Daoy (cell line): ENCODE data around the gene HMGCS1. TPM values are rescaled to one million over a fixed set of nuclear protein-coding genes. Genes with fewer than 3 reads are reported as not detected.
"Not testable (repeated sequence)": the region's sequence is repeated elsewhere in the genome, so short reads cannot be mapped to it uniquely, and the experiment has no call there.

Experiments used
- DNase-seq: peaks from one replicate; pipeline ENCODE4 v3.0.0-alpha.2; 2015; ENCODE audit warnings: low read depth
- total RNA-seq: library from RNA; depleted of rRNA; stranded (reverse); fragments of >200 nt; shearing (Covaris generic); gene quantifications from 2 replicates; pipeline ENCODE4 v1.2.3, GENCODE V29; 2014; rRNA removed

Gene HMGCS1
- total RNA-seq: 11.7 and 23.0 TPM in 2 replicates

DNA sequence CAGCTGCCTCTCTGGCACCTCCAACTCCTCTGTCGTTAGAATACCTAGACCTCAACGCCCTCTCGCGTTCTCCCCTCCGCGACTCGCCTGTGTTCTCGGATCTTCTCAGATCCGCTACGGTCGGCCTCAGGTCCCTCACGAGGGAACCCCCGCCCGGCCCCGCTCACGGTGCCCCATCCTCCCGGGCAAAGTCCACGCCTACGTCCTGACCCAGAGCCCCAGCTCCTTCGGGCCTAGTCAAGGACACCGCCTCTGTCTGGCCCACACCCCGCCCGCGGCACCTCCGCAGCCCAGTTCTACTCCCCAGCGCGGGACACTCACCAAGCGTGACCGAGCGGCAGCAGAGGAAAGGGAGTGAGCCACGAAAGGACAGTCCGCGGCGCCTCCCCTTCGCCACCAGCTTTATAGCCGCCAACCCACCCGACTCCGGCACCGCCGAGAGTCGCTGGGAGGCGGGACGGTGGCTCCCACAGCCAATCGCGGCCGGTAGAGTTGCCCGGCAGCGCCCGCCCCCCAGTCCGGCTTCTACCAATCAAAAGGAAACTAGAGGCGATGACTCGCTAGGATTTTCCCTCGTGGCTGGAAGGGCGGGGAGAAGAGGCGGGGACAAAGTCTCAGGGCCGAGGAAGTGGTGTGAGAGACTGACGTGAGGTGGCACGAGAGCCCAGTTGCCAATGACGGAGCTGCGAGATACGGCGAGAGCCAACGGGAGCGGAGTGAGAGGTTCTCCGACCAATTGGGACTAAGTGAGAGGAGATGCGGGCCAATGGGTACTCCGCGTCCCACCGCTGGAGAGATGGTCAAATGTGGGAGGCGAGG lies at the start of gene HMGCS1:
Gene HMGCS1 (minus strand): TSS at position 378 of the 819 bp plus-strand sequence. CDS start 14,447 bp downstream, outside the sequence.
- peak; percentile 99 for DNase-seq

DNA sequence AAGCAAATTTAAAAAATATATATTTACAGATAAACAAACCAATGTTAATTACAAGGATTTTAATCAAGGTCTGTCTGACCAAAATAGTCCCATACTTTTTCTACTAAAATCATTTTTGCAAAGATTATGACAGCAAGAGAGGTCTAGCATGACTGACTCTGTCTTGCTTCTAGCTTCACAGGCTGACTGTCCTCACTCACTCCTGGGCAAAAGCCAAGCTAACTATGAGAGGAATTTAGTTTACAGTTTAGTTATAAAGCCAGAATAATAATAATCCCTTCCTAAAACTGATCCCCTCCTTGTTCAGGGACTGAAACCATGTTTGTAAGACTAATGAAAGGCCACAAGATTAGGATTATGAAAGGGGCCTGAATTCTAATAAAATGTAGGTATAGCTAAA lies 45.5 kb upstream of the HMGCS1 start:
- DNase-seq: no peak

DNA sequence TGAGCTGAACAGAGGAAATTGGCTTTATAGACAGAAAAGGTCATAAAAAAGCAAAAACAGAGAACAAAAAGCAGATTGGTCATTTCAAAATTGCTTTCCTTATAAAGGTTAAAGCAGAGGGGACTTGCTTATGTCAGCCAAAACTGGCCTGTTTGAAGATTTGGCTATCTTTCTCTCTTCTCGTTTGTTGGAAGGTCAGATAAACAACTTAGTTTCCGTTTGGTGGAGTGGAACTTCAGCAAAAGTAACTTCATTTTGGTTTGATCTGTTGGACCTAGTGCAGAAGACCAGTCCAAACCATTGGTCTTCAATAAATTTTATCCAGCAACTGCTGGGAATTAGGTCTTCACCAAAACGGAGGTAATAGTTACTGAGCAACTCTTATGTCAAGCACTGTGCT lies 45.1 kb upstream of the HMGCS1 start:
- no peak for DNase-seq

DNA sequence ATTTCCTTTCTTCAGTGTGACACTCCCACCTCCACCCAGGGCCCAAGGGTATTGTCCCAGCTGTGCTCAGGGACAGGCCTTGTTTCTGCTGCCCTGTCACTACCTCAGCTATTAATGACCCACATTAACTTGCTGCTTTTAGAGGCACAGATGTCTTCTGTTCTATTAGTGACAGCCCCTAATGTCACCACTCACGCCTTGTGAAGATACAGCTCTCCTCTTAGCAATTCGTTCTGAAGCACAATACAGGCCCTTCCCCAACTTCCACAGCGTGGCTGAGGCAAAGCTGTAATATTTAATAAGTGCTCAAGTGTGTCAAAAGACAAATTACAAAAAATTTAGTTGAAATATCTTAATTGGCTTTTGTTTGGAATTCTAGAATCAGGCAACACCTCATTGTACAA lies 44.7 kb upstream of the HMGCS1 start:
- no peak for DNase-seq

DNA sequence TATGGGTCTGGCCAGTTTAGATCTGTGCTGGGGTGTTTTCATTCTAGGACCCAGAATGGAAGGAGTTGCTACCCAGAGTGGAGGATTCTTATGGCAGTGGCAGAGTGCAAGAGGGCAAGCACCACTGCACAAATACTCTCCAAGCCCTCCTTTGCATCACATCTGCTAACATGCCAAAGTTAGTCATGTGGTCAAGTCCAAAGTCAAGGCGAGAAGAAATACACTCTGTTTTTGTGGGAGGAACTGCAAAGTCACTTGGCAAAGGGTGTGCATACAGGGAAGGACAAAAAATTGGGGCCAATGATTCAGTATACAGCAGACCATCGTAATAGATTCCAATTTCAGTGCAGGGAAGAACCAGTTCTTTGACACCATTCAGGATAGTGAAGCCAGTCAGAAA lies 43.9 kb upstream of the HMGCS1 start:
- no peak for DNase-seq

DNA sequence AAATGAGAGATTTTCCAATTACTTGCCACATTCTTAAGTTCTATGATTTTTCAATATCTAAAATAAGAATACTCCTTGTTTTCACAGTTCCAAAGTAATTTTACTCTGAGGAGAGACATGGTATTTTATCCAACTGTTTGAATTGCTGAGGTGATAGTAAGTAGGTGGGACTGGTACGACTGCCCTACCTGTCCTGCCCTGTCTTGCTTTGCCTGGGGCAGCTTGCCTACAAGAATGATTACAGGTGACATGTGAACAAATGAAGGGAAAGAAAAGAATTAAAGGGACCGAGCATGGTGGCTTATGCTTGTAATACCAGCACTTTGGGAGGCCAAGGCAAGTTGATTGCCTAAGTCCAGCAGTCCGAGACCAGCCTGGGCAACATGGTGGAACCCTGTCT lies 41.6 kb upstream of the HMGCS1 start:
- DNase-seq: no peak

DNA sequence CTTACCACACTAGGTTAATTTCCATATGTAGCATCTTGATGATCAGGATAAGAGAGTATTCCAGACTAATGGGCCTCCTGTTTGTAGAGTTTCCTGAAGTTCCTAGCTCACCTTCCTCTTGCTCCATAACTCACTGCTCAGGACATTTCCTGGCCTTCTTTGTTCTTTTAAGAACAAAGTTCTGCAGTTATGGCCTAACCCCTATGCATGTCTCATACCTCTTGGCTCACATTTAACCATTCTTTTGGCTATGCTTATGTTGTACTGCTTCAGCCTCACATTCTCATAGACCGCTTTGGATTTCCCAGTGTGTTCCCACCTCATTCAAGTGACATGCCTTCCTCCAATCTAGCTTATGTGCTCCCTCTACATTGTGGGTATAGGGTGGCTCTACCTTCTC lies 40.5 kb upstream of the HMGCS1 start:
- no peak for DNase-seq

DNA sequence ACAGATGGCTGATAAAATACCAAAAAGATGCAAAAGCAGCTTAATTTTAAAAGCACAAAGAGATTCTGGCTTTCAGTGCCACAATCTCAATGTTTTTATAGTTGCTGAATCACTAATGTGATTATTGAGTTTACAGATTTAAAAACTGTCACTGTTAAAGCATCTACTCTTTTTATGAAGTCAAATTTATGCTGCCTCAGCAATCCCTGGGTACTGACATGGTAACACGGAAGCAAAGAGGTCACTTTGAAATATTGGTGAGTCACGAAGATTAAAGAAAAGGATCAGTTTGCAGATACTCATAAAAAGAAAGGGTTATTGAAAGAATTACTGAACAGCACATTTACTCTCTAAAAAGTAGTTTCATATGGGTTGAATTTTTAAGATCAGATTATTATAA lies 39.7 kb upstream of the HMGCS1 start:
- DNase-seq: no peak

DNA sequence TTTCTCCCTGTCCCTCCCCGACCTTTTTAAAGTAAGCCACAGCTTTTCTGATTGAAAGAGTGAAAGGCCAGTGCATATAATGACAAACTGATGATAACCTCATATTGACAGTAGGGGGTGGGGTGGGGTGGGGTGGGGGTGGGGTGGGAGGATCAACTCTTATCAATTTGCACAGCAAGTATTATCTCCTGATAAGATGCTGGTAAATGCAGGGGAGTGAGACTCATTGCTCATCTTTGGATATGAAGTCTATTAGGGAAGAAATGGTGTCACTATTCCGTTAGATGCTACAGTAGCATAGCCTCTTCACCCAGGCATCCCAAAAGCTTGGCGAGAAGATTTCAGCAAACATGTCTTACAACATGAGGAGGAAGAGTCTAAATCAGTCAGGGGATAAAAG lies 38.9 kb upstream of the HMGCS1 start:
- DNase-seq: no peak

DNA sequence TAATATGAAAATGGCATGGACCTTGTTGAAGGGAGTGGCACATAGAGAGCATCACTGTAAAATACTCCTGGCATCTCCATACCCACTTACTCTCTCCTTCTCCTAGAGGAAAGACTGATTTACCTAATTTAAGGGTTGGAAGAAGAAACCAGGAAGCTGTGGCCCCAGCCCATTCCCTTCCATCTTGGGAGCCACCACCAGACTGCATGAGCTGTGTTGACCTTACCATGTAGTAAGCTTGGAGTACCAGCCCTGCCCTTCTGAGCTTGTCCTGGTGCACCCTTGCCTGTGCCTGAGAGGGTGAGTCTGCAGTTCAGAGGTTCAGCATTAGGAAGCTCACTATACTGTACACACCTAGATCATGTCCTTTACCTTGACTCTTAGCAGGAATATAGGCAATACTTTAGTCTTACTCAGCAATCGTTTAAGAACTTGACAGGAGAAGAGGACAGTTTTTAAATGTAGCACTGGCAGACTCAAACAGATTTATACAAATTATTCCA lies 35.7 kb upstream of the HMGCS1 start:
- DNase-seq: no peak

DNA sequence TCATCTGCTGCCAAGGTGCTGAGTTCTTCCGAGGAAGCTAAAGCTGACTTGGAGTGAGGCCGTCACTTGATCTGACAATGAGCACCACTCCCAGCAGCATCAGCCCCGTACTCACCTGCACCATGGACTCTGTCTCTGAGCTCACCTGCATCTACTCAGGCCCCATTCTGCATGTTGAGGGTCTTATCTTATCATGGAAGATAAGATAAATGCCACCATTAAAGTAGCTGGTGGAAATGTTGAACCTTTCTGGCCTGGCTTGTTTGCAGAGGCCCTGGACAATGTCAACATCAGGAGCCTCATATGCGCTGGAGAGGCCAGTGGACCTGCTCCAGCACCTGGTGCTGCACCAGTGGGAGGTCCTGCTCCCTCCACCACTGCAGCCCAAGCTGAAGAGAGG lies 35.0 kb upstream of the HMGCS1 start:
- no peak for DNase-seq

DNA sequence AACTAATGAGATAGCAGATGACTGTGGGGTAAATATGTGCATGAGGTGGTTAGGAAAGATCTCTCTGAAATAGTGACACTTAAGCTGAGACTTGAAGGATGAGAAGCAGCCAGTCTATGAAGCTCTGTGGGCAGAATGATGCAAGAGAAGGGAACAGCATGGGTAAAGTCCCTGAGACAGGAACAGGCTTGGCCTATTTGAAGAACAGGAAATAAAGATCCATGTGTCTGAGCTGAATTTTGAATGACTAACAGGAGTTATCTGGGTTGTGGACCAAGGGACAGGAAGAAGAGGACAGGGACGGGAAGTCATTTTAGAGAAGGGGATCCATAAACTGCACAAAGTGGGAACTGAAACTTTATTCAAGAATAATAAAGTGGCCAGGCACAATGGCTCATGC lies 25.6 kb upstream of the HMGCS1 start:
- no peak for DNase-seq

DNA sequence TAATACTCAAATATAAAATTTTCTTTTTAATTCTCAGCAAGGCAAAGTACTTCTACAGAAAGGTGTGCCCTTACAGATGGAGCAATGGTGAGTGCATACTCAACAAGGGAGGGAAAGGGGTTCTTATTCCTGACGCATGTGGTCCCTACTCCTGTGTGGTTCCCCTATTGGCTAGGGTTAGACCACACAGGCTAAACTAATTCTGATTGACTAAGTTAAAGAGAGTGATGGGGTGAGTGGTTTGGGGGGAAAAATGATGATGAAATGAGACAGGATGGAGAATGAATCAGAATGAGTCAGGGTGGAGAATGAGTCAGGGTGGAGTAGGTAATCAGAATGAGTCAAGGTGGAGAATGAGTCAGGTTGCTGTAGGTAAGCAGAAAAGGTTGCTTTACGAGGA lies 22.9 kb upstream of the HMGCS1 start:
- DNase-seq: no peak

DNA sequence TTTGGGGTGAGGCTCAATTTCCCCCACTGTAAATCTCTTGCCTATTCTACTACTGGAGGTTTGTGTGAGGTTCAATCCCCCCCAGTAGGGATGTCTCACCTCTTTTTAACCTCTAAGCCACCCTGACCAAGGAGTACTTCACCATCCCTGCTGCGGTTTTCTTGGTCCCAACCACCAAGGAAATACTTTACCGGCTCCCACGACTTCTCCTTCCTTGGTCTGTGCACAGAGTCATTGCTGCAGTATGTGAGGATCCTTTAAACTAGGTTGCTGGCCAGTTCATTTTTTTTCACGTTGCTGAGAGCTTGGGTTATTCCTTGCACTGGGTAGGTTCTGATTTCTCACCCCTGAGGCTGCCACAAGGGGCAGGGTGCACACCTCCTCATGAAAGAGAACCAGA lies 22.5 kb upstream of the HMGCS1 start:
- DNase-seq: no peak

DNA sequence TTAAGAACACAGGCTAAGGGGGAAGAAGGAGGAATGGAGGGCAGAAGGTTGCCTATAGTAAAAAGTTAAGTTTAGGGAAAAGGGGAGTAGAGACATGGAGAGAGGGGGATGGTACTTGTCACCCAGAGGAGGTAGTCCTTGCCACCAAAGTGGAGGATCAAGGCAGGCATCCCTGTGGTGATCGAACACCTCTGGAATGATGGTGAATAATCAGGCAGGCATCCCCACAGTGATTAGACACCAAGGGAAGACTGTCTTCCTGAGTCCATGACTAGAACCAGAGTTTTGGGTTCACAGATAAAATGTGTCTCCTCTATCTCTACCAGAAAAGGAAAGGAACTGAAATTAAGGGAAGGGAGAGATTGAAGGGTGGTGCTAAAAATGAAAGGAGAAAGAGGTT lies 19.2 kb upstream of the HMGCS1 start:
- DNase-seq: no peak

DNA sequence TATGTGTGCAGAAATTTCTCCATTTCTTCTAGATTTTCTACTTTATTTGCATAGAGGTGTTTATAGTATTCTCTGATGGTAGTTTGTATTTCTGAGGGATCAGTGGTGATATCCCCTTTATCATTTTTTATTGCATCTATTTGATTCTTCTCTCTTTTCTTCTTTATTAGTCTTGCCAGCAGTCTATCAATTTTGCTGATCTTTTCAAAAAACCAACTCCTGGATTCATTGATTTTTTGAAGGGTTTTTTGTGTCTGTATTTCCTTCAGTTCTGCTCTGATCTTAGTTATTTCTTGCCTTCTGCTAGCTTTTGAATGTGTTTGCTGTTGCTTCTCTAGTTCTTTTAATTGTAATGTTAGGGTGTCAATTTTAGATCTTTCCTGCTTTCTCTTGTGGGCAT lies 12.4 kb upstream of the HMGCS1 start:
- DNase-seq: not testable (repeated sequence)

DNA sequence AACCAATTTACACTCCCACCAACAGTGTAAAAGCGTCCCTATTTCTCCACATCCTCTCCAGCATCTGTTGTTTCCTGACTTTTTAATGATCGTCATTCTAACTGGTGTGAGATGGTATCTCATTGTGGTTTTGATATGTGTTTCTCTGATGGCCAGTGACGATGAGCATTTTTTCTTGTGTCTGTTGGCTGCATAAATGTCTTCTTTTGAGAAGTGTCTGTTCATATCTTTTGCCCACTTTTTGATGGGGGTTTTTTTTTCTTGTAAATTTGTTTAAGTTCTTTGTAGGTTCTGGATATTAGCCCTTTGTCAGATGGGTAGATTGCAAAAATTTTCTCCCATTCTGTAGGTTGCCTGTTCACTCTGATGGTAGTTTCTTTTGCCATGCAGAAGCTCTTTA lies 10.3 kb upstream of the HMGCS1 start:
- not testable (repeated sequence) for DNase-seq

DNA sequence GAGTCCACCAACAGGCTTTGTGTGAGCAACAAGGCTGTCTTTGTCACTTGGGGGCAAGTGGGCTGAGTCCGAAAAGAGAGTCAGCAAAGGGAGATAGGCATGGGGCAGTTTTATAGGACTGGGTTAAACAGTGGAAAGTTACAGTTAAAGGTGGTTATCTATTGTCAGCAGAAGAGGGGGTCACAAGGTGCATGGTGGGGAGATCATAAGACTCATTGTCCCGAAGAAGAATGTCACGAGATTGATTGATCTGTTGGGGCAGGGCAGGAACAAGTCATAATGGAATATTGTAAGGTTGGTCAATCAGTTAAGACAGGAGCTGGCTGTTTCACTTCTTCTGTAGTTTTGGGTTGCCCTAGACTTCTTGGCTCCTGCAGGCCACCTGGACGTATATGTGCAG lies 7.6 kb upstream of the HMGCS1 start:
- DNase-seq: no peak

DNA sequence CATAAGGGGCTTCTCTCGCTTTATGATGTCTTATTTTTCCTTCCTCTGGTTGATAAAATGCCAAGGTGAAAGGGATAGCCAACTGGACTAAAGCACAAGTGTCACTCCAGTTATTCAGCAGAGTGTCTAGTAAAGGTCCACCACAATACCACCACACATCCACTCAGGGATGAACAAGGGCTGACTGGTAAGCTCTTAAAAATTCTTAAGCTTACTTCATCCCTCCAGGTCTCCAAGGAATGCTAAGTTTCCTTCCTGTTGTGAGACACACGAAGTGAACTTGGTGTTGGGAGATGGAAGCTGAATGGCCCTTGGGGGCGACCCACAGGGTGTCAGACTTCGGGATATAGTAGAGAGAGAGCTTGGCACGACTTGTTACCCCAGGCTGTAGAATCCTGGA lies 3.2 kb upstream of the HMGCS1 start:
- no peak for DNase-seq

DNA sequence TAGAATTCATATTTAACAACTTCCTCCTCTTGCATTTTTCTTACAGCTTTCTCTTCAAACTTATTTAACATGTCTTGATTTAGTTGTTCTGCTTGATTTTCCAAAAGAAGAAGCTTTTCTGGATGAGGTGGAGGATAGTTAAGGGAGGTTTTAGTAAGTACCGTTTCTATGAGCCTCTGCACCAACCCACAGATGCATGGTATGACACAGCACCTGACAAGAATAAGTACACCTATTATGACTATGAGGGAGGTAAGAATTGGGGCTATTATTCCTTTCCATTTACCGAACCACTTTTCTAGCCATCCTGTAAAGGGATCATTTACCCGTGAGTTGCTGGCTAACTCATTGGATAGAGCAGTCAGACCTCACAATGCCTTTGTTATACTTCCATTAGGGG lies 2.5 kb upstream of the HMGCS1 start:
- no peak for DNase-seq

DNA sequence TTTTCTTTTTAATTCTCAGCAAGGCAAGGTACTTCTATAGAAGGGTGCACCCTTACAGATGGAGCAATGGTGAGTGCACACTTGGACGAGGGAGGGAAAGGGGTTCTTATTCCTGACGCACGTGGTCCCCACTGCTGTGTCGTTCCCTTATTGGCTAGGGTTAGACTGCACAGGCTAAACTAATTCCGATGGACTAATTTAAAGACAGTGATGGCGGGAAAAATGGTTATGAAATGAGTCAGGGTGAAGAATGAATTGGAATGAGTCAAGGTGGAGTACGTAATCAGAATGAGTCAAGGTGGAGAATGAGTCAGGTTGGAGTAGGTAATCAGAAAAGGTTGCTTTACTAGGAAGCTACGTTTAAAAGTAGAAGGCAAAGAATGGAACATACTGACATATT lies 2.1 kb upstream of the HMGCS1 start:
- DNase-seq: peak; percentile 59

DNA sequence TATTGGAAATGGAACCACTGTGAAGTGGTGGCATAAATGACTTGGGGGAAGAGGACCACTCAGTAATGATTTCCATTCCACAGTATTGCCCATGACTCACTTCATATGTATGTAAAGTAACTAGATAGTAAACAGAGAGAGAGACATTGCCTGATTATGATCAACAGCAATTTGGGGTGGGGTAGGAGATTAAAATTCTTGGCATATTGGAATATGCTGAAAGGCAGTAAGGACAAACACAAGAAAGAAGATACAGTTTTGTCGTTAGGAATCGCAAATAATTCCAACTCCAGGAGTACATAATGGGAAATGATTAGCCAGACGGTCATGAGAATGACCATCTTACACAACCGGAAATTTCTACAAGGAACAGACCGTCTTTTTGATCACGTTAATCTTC lies 1.5 kb upstream of the HMGCS1 start:
- DNase-seq: no peak

DNA sequence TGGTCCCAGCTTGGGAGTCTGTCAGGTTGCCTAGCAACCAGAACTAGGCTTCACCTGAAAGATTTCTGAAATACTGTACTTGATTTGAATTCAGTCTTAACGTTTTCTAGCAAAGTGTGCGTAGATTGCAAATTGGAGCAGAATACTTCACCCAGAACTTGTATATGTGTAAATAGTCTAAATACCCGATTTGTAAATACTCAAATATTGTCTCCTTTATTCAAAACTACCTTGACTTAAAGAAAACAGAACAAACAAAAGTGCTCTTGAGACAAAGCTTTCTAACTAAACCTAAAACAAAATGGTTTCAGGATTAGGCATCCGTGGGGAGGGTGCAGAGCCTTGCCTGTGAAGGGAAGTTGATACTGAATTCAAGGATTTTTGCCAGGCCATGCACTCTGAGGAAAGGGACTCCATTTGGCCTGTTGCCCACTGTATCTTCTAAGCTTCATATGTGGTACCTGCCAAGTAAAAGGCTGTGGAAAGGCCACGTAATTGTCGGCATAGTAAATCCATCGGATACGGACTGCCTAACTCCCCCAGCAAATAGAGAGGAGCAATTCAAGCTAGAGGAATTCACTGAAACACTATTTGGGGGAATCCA lies 744 bp upstream of the HMGCS1 start:
- DNase-seq: no peak

DNA sequence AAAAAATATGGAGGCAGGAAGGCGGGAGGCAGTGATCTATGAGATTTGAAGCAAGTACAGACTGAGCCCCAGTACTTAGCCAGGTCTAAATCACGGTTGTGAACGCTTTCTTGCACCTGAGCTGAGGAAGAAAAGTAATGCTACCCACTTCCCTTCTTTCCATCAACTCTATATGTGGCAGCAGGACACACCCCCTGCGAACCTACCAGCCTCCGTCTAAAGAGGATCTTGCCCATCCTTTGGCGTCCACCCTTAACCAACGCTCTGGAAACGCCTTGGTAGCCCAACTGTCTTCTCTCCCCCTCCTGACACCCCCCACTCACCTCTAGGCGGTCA lies 545 bp downstream of the HMGCS1 start:
- no peak for DNase-seq
